Left renal pelvis (tissue), 4 donors: ENCODE results near the gene IL26. TPM values are rescaled to one million over a fixed set of nuclear protein-coding genes. Genes with fewer than 3 reads are reported as not detected.

ENCODE experiments used
- DNase-seq, 4 donors: peaks; one replicate each; pipeline ENCODE4 v3.0.0-alpha.2; 2013; ENCODE audit warnings: low read depth in 4 of 4, low spot score in 3 of 4
- polyA plus RNA-seq, 4 donors: library from polyadenylated mRNA; unstranded; fragments of 120-200 nt; gene quantifications; one replicate each; pipeline ENCODE4 v1.2.1, GENCODE V29; 2013; ENCODE audit not compliant: insufficient read length in 4 of 4

Gene IL26
- polyA plus RNA-seq, 4 donors, result 0.12 TPM; not detected in 3

DNA sequence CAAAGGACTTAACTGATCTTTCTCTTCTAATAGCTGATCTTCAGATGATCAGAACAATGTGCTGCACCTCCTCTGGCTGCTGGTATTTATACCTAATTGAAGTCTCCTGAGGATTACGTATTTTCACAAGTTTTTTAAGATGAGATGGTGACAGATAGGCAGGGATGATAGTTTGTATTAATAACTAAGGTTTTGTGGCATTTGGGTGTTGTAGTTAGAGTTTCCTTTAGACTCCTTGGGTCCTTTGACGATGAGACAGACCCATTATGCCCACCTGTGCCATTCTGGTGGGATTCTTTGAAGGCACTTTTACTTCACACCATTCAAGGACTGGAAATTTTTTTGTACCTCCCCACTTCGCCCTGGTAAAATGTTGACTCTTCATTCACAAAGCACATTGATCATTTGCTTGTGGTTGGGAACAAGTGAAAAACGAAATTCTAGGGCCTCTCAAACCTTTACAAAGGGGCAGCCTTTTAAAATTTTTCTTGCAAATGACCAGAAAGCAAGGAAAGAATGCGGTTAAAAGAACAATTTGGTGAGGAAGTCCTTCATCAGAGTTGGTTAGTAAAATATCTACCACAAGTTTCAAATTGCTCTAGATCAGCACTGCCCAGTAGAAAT is 65.8 kb downstream of the IL26 start, which contains the start of gene IFNG:
Gene IFNG (minus strand): TSS at position 60 of the 624 bp plus-strand sequence. CDS start 125 bp downstream, outside the sequence.
- no peak for DNase-seq

GRCh38 chr12:68158432-68158831 is 67.2 kb downstream of the IL26 start:
- DNase-seq, result no peak

DNA sequence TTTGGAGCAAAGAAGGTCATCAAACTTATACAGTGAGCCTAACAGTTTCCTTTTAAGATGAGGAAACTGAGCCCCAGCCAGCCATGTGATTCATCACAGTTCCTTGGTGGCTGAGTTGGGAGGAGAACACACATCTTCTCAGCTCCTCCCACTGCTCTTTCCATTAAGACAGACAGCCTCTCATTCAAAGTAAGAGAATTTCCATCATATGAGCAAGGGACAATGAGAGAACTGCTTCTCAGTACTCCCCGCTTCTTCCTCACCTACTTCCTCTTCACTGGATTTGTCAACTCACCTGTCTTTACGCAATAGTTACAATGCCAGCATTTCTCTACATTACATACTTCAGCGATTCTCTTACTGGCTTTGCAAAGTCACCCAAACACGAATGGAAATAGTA is 68.2 kb downstream of the IL26 start:
- no peak for DNase-seq

- no peak for DNase-seq
Observed at GRCh38 chr12:68156636-68157035, 69.0 kb downstream of the IL26 start.

- DNase-seq, result no peak
Observed at GRCh38 chr12:68154779-68155178, 70.8 kb downstream of the IL26 start.

Other genes with a start within 250 kb of the IL26 start
- gene IFNG-AS1, start 236.4 kb downstream of the IL26 start, polyA plus RNA-seq, result under 1 TPM in 3 of 4 donors, not detected in 1; 0.13 to 0.27 (median 0.14) TPM
- gene IFNG, start 66.1 kb downstream of the IL26 start, polyA plus RNA-seq, result under 1 TPM in 1 of 4 donors, not detected in 3; 0.15 TPM
- not detected for gene IL22, start 27.8 kb upstream of the IL26 start, polyA plus RNA-seq
- 10 to 100 TPM; 30.2 to 42.5 (median 35.0) TPM for gene MDM1, start 106.6 kb upstream of the IL26 start, polyA plus RNA-seq